Fibroblast of lung (primary cell): Measurements from ENCODE around the gene TSHR.

ENCODE experiments used
- CTCF ChIP-seq, 2 donors: IDR thresholded peaks in 1 of 2; conservative IDR thresholded peaks in 1 of 2; 1 replicate in 1 of 2; 2 replicates in 1 of 2; pipeline ENCODE4 v1.5.1; 2011 to 2012; ENCODE audit warnings: low read length in 2 of 2, control low read depth in 1 of 2, inconsistent platforms in 1 of 2, low read depth in 1 of 2, mild to moderate bottlenecking in 1 of 2
- EZH2 ChIP-seq: IDR thresholded peaks from 2 replicates; pipeline ENCODE4 v1.5.1; 2012; ENCODE audit warnings: low read length, control low read depth, mild to moderate bottlenecking; ENCODE audit errors: missing control alignments

- TF ChIP-seq CTCF (conservative IDR thresholded peaks at IDR 0.05 in 1 of 2, IDR thresholded peaks at IDR 0.05 in 1 of 2; ENCODE audit: low read depth in 1 of 2, low read length in 2 of 2) (no peak), EZH2 (no peak)
Observed at GRCh38 chr14:81005540-81006228, 50.3 kb downstream of the TSHR start.
